ENCODE data around the gene CD96.

Gene CD96

DNA sequence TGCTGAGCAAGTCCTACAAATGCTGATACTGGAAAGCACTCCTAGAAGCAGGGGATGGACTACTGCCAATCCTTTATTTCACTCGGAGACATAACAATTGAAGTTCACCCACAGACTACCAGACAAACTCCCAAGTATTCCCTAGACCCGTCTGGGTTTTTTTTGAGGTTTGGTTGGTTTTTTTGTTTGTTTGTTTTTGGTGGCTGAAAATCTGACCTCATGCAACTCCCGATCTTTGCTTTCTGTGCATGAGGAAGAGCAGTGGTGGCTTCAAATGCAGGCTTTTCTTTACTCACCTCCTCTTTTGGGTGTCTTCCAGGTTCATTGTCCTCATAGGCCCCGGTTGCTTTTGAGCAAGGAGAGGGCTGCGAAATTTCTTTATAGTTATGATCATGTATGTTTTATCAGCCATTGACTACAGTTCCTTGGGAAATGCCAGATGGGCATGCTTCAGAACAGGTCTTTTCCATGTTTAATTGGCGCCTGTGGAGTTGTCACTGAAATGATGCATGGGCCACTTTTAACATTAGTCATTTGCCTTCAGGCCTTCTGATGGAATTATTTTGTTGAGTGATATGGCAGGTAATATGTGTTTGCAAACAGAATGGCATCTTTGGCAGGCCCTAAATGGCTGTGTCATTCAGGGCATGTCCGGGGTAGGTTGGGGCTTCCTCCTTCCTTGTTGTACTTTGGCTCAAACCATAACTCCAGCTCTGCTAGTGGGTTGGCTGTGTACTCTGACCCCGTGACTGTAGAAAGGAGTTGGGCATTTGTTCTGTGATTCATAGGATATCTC is 134.4 kb downstream of the CD96 start:
- no peak for DNase-seq (ENCODE audit: low spot score)

DNA sequence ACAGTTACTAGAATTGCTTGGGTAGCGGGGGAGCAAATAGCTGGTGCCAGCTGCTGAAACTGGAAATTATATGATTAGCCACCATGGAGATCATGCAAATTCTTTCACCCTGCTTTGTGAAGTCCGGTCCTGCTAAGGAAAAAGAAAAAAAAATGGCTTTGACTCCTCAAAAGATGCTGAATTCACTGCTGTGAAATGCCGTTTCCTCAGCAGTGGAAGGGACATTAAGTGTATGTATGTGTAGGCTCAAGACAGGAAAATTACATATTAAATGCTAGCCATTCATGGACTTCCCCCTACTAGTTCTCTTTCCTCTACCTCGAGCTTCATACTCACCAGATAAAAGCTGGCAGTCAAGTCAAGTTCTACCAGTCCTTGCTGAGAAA is 135.0 kb downstream of the CD96 start:
- no peak for DNase-seq (ENCODE audit: low spot score)

DNA sequence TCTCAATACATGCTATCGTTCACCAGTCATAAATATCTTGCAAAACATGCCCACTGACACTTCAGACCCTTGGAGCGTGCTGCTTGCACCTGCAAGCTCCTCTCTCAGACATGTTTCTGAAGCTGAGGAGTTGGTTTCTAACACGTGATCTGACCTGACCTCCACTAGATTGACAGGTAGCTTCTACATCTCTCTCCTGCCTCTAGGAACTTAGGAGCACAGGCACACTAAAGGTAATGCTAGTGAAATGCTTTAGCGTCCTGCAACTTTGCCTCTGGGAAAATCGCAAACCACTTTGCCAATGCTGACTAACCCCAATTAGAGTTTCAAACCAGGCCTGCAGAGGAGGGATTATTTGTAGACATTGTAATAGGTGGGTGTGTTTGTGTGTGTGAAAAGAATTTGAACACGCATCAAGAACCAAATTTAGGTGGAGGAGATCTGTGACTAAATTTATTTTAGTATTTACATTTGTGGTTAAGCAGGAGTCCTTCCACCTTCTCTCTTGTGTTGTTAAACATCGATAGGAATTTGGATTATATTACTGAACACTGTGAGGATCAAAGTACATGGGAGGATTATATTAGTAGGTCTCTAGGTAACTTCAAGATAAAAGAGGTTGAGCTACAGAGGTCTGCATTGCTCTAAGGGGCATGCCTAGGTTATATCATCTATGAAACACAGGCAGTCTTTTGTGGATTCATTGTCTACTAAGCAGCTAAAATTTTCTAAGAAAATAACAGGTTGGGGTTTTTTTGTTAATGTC is 139.8 kb downstream of the CD96 start:
- DNase-seq (ENCODE audit: low spot score) = no peak

DNA sequence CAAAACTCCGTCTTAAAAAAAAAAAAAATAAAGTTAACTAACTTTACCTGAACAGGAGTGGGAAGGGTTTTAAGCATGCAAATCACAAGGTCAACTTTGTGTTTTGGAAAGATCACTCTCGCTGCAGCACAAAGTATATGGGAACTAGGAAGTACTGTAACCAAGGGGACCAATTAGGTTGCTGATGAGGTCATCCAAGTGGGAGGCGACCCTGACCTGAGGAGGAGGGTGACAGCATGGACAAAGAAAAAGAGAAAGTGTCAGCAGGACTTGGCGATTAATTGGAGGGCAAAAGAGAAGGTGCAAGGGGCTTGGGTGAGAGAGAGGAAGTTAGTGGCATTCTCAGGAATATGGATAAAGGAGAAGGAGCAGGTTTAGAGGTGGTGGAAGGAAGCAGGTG is 142.6 kb downstream of the CD96 start:
- DNase-seq (ENCODE audit: low spot score) = no peak

DNA sequence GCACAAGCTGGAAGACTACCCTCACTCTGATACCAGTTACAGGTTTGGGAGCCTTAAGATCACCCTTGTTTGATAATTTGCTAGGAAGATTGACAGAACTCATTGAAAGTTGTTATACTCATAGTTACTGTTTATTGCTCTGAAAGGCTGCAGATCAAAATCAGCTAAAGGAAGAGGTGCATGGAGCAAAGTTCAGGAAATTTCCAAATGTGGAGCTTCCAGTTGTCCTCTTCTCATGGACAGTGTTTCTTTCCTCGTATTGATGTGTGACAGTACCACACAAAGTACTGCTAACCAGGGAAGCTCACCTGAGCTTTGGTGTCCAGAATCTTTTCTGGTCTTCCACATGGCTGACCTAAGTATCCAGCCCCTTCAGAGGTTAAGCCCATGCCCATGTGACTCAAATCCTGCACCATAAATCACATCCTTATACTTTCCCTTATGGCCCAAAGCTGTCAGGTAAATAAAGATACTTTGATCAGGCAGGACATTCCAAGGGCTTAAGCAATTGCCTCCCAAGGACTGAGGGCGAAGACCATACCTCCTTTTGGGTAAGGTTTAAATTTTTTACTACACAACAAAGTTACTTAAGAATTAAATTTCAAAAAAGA is 146.3 kb downstream of the CD96 start:
- DNase-seq (ENCODE audit: low spot score) = no peak

DNA sequence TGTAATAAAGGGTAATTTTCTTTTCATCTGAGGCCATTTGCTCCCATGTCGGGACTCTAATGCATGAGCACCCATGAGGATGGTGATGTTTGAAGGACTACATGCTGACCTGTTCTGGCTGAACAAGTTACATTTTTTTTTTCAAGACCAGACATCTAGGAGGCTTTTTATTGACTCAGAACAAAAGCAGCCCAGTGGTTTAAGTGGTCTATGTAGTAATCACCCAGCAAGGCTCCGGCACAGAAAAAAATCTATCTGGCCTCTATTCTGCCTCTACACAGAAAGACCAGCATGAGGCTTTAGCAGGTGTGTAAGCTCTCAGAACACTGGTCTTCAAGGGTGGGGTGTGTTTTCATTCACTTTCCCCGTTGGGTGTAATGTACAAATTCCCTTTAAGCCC is 148.2 kb downstream of the CD96 start:
- peak; percentile 52 for DNase-seq (ENCODE audit: low spot score)

DNA sequence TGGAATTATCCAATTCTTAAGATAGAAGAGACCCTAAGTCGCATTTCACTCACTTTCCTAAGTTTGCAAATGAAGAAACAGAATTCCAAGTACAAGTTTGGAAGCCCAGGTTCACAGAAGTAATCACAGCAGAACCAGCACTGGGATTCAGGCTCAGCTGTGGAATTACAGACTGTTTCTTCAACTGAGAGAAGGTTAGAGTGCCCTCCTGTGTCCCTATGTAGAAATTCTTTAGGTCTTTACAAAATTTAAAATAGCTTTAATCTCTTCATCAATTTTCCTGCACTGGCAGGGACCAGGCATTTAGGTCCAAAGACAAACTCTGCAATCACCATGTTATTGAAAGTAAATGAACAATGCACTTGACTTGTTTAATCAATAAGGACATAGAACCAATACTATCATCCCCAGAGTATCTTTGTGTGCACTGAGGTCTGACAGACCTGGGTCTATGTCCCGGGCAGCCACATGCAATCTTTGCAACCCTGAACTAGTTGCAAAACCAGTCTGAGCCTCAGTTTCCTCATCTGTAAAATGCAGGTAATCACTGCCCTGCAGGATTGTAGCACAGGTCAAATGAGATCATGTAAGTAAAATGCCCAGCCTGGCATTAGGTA is 149.4 kb downstream of the CD96 start:
- peak; percentile 62 for DNase-seq (ENCODE audit: low spot score)

DNA sequence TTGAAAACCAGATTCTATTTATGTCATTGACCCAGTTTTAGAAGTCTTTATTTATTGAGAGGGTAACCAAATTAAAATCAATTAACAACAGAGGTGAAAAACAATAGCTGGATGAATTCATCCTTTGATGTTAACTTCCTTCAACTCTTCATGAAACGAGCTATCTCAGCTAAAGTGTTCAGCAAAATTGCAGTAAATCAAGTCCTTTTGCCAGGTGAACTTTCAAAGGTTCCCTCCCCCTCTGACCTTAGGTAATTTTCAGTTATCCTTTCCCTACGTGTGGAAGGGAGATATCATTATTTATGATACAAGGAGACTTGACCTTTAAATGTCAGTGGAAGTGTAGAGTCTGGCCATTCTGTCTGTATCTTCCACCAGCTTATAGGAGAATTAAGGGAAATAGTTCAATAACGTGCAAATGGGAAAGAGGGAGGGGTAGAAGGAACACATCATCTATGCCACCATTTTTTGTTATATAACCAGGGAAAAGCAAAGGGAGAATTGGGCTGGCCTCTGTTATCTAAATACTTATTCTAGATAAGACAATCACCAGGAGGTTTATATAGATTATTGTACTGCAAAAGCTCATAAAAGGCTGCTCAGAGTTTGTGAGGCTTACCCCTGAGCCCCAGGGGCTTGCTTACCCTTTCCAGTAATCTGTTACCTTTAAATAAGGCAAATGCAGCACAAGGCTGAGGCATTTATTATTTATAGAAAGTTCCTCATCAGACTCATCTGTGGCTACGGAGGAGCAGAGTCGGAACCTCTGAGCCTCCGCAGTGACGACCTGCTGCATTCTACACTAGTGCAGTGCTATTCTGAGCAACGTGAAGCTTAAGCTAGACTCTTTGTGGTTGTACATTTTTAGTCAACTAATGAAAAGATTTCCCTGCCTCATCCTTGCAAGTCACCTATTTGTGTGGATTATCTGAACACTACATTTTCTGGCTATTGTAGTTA is 150.9 kb downstream of the CD96 start:
- no peak for DNase-seq (ENCODE audit: low spot score)

DNA sequence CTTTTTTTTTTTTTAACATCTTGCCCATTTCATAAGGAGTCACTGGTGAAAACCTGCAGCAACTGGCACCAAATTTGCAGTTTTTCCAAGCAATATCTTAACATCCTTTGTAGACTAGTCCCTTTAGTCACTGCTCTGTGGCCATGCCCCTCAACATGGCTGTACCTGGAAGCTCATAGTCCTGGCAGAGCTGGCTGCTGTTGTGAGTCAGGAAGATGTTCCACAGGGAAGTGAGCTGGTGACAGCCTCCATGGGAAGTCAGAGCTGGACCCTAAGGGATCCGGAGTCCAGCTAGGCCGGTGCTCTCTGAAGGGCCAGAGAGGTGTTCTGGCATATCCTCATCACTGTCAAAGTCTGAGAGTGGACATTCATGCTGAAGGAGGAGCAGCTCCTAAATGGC is 152.5 kb downstream of the CD96 start:
- DNase-seq (ENCODE audit: low spot score) = no peak

DNA sequence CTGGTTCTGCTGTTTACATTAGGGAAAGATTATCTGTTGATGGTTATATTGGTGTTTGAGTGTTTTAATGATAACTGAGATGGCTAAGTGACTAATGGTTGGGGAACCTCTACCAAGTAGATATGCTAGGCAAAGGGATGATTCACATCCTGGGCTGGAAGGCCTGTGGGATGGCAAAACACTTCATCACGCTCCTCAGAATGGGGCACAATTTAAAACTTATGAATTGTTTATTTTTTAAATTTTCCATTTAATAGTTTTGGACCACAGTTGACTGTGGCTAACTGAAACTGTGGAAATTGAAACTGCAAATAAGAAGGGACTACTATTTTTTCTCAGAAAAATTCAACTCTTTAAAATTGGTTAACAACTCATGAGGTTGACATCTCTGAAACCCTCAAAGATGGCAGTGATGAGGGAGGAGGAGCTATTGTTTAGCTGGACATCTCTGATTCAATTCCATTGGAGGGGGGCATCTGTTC is 153.7 kb downstream of the CD96 start:
- DNase-seq (ENCODE audit: low spot score) = peak; percentile 72

DNA sequence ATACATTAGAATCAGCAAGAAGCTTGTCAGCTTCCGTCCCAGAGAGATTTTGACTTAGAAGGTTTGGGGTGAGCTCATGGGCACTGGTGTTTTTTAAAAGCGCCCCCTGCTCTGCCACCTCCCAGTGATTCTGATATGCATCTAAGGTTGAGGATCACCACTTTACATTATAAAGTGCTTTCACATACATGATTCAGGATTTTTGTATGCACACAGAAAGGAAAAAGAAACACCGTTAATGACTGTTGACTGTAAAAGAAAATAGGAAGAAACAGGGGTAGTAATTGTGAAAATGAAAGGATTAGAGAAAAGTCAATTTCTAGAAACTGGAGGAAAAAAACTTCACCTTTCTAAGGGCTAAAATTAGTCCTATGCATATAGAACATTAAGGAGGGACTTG is 158.1 kb downstream of the CD96 start:
- DNase-seq (ENCODE audit: low spot score) = no peak

DNA sequence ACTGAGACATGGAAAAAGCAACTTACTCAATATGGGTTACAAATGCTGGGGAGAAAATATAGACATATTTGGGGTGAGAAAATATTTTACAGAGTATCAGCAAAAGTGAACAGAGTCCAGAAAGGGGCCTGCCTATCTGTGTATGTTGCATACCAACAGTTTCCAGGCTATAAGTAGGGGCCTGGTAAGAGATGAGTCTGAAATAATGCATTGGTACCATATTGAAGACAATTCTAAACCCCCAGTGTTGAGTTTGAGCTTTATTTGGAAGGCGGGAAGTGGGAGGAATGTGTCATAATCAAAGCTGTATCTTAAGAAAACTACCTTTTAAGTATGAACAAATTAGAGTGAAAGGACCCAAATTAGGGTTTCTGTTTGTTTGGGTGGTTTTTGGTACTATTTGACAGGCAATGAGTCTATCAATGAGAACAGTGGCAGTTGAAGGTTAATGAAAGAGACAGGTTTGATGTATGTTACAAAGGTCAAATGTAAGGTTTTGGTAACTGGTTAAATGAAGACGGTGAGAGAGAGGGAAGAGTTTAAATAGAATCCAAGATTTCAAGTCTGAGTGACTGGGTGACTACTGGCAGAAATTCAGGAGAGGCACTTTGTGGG is 159.4 kb downstream of the CD96 start:
- DNase-seq (ENCODE audit: low spot score) = no peak
